GM19438 (cell line): Measurements from ENCODE around the gene SEMA3B.
"Not testable (repeated sequence)": the region's sequence is repeated elsewhere in the genome, so short reads cannot be mapped to it uniquely, and the experiment has no call there.

Source experiments
- ATAC-seq: cut with Tn5 transposase; IDR thresholded peaks from one replicate; pipeline ENCODE4 v1.9.1; 2021; ENCODE audit warnings: low read depth; ENCODE audit not compliant: unreplicated experiment

The SEMA3B gene

DNA sequence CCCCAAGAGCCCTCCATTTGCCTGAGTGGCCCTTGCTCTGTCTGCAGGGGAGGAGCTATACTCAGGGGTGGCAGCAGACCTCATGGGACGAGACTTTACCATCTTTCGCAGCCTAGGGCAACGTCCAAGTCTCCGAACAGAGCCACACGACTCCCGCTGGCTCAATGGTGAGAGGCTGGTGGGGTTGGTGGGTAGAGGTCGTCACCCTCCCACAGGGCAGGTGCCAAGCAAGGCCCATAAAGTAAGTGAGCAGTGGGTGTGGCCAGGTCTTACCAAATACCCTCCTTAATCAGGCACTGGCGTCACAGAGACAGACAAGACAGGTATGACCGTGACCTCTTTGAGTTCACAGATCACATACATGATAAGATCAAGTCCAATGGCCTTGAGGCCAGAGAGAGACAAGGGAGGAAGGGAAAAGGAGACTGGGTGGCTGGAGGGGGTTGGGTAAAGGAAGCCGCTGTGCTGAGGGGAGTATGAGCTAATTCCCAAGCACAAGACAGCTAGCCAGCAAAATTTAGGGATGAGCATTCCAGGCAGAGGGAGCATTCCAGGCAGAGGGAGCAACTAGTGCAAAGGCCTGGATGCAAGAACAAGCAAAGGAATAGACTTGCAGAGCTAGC is 2.5 kb downstream of the SEMA3B start:
- no peak for ATAC-seq

DNA sequence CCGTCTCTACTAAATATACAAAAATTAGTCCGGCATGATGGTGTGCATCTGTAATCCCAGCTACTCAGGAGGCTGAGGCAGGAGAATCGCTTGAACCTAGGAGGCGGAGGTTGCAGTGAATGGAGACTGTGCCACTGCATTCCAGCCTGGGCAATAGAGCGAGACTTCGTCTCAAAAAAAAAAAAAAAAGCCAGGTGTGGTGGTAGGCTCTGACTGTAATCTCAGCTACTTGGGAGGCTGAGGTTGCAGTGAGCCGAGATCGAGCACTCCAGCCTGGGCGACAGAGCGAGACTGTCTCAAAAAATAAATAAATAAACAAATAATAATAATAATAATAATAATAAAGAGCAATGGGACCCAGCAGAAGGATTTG is 3.6 kb downstream of the SEMA3B start:
- ATAC-seq: not testable (repeated sequence)

DNA sequence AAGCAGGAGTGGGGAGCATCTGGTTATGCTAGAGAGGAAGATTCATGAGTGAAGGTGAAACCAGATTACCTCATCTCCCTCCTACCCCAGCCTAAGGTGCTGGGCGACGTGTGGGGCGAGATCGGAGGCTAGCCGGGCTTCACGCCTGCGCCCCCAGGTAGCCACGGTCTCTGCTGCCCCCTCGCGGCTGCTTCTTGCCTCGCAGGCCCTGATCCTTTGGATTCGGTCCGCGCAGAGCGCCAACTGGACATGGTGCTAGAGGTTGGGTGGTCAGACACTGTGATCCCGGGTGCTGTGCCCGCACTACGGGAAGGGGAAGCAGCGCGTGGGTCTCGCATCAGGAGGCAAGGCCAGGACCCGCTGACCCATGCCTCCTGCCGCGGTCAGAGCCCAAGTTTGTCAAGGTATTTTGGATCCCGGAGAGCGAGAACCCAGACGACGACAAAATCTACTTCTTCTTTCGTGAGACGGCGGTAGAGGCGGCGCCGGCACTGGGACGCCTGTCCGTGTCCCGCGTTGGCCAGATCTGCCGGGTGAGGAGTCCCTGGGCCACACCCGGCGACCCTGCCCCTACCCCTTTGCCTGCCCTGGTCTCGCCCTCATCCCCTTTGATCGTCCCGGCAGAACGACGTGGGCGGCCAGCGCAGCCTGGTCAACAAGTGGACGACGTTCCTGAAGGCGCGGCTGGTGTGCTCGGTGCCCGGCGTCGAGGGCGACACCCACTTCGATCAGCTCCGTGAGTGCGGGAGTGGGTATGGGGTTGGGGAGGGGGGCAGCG is 4.2 kb downstream of the SEMA3B start:
- peak; percentile 84 for ATAC-seq

DNA sequence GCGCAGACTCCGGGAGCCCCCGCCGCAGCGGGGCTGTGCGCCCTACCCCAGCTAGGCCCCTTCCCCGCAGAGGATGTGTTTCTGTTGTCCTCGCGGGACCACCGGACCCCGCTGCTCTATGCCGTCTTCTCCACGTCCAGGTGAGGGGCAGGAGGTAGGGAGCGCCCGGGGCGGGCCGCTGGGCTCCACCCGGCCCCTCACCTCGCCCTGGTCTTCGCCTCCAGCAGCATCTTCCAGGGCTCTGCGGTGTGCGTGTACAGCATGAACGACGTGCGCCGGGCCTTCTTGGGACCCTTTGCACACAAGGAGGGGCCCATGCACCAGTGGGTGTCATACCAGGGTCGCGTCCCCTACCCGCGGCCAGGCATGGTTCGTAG is 4.7 kb downstream of the SEMA3B start:
- no peak for ATAC-seq

DNA sequence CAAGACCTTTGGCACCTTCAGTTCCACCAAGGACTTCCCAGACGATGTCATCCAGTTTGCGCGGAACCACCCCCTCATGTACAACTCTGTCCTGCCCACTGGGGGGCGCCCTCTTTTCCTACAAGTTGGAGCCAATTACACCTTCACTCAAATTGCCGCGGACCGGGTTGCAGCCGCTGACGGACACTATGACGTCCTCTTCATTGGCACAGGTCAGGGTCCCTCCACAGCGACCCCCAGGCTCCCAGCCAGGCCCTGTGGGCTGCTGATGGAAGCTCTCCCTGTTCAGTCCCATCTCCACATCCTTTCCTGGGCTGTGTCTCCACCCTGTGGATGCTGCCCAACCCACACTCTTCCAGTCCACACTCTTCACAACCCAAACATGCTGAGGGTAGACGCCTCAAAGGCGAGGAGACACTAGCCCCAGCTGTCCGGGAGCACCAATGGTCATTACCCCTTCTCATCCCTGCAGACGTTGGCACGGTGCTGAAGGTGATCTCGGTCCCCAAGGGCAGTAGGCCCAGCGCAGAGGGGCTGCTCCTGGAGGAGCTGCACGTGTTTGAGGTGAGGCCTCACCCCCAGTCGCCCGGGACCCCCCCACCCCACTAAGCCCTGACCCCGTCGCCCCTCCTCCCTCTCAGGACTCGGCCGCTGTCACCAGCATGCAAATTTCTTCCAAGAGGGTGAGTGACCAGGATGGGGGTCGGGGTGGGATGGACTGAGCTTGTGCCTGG is 5.6 kb downstream of the SEMA3B start:
- ATAC-seq: no peak

DNA sequence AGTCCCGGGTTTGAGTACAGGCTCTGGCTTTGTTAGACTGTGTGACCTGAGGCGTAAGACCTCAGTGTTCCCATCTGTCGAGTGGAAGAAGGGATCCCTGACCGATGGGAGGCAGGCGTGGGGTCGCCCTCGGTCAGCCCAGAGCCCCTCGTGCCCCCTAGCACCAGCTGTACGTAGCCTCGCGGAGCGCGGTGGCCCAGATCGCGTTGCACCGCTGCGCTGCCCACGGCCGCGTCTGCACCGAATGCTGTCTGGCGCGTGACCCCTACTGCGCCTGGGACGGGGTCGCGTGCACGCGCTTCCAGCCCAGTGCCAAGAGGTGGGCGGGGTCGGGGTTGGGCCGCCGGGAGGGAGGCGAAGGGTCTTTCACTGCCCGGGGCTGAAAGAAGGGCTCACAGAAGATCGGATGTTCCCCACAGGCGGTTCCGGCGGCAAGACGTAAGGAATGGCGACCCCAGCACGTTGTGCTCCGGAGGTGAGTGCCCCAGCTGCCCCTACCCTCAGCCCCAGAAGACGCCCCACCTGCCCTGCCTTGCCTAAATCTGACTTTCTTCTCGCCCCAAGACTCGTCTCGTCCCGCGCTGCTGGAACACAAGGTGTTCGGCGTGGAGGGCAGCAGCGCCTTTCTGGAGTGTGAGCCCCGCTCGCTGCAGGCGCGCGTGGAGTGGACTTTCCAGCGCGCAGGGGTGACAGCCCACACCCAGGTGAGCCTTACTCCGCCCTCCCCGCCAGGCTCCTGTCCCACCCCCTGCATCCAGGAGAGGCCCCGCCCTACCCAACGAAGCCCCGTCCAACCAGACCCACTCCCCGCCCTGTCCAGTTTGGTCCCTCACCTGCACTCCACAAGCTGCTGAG is 6.4 kb downstream of the SEMA3B start:
- ATAC-seq: no peak

DNA sequence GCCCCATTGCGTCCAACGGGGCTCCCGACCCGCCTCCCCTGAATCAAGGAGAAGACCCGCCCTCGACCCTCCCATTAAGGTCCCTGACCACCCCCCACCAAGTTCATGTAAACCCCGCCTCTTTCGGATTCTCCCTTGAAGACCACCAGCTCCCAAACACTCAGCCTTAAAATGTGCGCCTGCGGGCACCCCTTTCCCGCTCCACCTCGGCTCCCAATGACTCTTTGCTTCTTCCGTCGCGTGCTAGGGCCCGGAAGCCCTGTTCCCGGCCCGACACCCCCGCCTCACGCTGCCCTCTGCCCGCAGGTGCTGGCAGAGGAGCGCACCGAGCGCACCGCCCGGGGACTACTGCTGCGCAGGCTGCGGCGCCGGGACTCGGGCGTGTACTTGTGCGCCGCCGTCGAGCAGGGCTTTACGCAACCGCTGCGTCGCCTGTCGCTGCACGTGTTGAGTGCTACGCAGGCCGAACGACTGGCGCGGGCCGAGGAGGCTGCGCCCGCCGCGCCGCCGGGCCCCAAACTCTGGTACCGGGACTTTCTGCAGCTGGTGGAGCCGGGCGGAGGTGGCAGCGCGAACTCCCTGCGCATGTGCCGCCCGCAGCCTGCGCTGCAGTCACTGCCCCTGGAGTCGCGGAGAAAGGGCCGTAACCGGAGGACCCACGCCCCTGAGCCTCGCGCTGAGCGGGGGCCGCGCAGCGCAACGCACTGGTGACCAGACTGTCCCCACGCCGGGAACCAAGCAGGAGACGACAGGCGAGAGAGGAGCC is 7.2 kb downstream of the SEMA3B start:
- ATAC-seq: no peak

DNA sequence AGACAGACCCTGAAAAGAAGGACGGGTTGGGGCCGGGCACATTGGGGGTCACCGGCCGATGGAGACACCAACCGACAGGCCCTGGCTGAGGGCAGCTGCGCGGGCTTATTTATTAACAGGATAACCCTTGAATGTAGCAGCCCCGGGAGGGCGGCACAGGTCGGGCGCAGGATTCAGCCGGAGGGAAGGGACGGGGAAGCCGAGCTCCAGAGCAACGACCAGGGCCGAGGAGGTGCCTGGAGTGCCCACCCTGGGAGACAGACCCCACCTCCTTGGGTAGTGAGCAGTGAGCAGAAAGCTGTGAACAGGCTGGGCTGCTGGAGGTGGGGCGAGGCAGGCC is 7.8 kb downstream of the SEMA3B start:
- no peak for ATAC-seq

DNA sequence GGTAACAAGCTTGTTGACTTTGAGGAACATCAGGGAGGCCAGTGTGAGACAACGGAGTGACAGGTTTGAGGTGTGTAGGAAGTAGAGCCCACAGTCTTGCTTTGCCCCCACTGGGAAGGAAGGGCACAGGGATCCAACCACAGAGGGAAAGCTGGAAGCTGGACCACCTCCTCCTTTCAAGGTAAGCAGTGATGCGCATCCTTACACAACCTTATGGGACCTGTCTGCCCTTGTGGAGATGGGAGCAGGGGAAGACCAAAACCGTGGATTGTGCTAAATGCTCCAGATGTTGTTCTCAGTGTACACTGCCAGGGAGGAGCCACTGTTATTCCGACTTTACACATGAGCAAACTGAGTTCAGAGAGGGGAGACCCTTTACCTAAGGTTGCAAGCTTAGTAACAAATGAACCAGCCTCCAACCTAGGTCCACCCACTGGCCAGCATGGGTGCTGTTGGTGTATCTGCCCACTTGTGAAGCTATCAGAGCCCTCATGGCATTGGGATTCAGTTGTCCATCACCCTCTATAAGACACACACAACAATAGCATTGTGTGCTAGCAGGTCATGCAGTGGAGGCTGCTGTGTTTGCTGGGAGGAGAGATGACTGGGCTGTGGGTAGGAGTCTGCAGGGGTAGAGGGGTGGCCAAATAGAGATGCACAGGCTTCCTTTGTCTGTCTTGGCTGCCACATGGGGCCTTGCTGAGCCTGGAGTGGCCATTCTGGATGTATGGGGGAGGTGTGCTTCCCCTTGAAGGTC is 9.4 kb downstream of the SEMA3B start:
- no peak for ATAC-seq

DNA sequence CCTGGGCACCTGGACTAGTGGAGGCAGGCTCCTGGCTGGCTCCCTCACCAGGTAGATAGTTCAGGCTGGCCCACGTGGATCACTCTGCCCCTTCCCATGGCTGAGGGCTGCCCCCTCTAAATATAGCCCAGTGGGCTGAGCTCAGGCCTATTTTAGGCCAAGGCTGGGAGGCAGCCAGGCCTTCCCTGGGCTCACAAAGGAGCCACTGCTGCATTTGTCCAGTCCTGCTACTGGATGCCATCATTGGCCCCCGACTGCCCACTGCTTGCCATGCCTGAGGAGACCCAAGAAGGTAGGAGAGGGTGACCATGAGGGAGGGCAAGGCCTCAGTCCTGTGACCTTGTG is 9.9 kb downstream of the SEMA3B start, which contains the start of gene LSMEM2:
LSMEM2 (plus strand) TSS at position 208 of the 345 bp plus-strand sequence; CDS start at position 235, 27 bp downstream.
- no peak for ATAC-seq

DNA sequence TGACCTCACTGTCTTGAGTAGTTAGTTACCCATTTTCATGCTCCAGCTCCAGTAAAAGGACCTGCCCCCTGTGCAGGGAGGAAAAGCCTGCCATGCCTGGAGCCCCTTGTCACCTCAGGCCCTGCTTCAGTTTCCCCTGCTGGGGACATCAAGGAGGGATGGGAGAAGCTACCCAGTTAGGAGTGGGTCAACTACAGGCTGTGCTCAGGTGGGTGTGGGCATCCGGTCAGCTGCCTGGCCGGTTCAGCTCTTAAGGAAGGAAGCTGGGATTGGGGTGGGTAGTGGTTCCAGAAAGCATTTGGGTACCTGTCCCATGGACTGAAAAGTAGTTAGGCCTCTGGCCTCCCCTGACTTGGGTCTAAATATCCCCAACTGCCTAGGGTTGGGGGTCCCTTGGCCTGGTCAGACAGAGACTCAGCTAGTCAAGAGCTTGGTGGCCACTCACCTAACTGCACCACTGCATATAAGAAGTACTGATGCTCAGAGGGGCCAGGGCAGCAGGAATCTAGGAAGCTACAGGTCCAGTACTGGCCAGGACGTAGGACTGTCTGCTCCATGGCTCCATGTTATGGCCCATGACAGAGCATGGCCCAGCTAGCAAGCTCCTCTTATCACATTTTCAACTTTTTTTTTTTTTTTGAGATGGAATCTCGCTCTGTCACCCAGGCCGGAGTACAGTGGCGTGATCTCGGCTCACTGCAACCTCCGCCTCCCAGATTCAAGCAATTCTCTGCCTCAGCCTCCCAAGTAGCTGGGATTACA is 10.5 kb downstream of the SEMA3B start:
- ATAC-seq: no peak

DNA sequence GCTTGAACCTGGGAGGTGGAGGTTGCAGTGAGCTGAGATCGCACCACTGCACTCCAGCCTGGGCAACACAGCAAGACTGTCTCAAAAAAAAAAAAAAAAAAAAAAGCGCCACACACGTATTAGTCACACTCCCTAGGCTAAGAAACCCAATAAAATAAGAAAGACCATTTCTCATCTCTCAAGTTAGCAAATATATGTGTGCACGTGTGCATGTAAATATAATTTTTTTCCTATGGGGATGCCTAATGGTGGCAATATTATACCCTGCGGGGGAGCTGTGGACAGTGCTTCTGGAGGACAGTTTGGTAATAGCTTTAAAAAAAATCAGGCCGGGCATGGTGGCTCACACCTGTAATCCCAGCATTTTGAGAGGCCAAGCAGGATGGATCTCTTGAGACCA is 15.2 kb downstream of the SEMA3B start:
- not testable (repeated sequence) for ATAC-seq

DNA sequence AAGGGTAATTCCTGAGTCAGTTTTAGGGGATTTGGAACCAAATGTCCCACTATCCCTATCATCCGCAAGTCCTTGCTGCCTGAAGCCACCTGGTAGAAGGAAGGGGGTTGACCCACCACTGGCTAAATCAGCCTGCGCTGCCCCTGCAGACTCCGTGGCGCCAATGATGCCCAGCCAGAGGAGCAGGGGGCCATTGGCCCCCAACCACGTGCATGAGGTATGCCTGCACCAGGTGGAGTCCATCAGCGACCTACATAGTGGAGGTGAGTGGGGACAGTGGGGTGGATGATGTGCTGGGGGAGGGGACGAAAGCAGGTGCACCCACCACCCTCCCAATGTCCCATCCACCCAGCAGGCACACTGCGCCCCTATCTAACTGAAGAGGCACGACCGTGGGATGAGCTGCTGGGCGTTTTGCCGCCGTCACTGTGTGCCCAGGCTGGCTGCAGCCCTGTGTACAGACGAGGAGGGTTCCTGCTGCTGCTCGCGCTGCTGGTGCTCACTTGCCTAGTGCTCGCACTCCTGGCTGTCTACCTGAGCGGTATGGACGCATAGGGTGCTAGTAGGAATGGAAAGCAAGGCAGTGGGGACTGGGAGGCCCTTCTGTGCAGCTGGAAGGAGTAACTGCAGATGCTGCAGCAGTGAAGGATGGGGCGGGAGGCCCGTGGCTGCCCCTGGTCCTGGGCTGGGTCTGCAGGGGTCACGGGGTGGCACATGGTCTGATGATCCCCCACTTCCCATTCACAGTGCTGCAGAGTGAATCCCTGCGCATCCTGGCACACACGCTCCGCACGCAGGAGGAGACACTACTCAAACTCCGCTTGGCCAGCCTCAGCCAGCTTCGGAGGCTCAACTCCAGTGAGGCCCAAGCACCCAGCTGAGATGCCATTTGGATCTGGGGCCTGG is 17.6 kb downstream of the SEMA3B start:
- no peak for ATAC-seq

DNA sequence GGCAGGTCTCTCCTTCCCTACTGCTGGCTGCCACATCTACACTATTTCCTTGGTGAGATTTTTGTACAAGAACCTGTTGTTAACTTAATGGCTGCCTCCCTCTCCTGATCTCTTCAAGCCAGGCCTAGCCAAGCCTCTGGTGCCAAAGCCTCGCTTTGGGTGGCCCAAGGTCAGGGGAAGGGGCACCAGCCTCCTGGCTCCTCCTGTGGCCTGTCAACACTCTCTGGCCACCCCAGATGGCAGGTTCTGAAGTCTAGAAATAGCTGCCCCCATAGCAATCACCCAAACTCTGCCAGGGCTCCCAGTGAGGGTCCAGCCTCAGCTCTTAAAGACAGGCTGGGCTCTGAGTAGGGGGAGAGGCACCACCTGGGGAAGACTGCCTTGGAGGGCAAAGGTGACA is 18.3 kb downstream of the SEMA3B start:
- no peak for ATAC-seq

DNA sequence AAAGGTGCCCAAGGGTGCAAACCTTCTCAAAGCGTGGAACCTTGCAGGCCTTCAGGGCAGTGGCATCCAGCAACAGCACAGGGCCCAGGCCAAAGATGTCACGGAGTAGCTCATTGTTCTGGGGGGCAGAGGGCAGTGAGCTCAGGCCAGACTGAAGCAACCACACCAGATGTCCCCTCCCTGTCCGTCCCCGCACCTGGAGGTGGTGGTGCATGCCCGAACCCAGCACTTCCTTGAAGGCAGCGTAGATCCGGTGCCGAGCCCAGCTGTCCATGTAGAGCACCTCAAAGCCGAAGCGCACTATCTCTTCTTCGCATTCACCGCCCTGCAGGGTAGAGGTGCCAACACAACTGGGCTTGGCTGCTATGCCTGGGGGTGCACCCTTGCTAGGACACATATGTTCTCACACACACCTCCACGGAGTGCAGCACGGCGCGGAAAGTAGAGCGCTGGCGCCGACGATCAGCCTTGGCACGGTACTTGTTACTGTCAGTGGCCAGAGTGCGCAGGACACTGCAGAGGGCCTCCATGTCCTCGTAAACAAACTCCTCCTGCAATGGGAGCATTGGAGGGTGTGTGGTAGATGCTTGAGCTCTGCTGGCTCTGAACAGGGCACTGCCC is 19.6 kb downstream of the SEMA3B start:
- ATAC-seq: no peak

DNA sequence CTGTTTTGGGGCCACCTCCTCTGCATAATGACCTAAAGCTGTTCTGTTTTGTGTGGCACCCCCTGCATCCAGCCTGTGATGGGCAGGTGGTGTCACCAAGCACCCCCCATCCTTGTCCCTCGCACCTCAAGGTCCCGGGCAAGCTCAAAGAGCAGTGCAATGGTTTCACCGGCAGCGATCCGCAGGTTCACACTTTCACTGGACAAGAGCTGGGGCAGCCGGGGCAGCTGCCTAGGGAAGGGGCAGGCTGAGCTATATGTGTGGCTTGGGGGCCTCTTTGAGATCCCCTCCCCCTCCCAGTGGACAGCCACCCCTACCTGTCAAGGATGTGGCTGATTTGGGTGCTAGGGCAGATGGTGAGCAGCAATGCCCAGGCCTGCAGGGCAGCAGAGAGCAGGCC is 20.2 kb downstream of the SEMA3B start:
- ATAC-seq: no peak

DNA sequence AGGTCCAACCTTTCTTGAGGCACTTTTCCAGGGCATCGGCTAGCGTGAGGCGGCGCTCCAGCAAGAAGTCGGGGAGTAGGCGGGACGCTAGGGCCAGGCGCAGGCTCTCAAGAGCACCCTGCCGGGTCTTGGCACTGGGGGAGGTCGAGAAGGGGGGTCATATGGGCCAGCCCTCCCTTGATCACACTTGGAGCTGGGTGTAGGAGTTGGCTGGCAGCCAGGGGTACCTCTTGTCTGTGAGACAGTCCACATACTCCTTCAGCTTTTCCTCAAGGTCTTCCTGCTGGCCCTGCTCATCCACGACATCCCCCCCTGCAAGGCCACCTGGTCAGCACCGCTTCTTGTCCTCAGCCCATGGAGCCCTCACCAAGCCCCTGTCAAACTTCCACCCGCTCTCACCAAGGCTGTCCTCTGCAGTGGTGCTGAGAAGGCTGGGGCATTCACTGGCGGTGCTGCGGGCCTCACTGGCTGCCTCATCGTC is 21.3 kb downstream of the SEMA3B start:
- ATAC-seq: no peak
